ENCODE data around the gene THRB. TPM values are rescaled to one million over a fixed set of nuclear protein-coding genes. Genes with fewer than 3 reads are reported as not detected.
A peak's percentile ranks its signal among the peaks of the same experiment; 100 is the strongest.

THRB gene
- total and polyA plus RNA-seq, 9 of the 15 experiments (the other 6 are each of a cell fraction or from before 2014, with no cell fraction given) = 1.7 to 14.9 (median 6.9) TPM

DNA sequence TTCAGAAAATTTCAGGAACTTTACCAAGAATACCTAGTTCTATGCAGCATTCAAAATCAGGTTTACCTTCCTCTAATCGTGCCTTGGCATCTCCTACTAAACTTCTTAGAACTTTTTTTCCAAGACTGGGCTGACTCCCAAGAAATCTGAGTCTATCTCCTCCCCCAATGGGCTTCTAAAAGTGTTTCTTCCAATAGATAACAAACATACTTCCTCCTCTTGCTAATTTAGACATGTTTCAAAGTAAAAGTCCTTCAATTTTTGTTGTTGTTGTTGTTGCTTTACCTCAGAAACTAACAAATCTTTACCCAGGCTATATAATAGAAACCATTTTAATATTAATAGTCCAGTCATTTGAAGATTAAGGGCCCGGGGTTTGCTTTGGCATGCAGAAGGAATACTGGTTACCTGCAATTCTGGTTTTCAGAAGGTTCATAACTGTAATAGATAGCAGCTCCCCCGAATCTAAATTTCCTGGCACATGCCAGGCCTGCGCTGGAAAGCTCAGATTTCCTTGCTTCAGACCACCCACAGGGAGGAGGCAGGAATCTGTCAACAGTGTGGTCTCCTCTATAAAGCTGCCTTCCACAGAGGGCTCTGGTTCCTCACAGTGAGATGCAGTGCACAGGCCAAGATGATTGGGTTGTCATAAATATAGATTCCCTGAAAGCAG, 188.7 kb downstream of the THRB start (continued):
- TF ChIP-seq FOSL1 (tag; conservative IDR thresholded peaks at IDR 0.05) (0 out of 2 replicates have a peak, but pooled peaks have one; percentile 22), HDAC1 (IDR thresholded peaks at IDR 0.05) (peak in 1 of 2 experiments; percentile 92; a peak in 2 of 4 replicates), KLF6 (CRISPR knock-in tag; IDR thresholded peaks at IDR 0.05; ENCODE audit: borderline replicate concordance) (no peak), SMARCE1 (IDR thresholded peaks at IDR 0.05) (peak; percentile 63; the same call in 1 of the 2 replicates), EZH2 (IDR thresholded peaks at IDR 0.05; ENCODE audit: borderline replicate concordance, low read depth, low read length) (no peak), FOXK1 (CRISPR knock-in tag; IDR thresholded peaks at IDR 0.05; ENCODE audit: borderline replicate concordance) (no peak), SMAD4 (CRISPR knock-in tag; conservative IDR thresholded peaks at IDR 0.05) (0 out of 2 replicates have a peak, but pooled peaks have one; percentile 36), TOE1 (IDR thresholded peaks at IDR 0.05; ENCODE audit: borderline replicate concordance) (peak; percentile 58), TOE1 (CRISPR knock-in tag; IDR thresholded peaks at IDR 0.05; ENCODE audit: borderline replicate concordance, low read depth) (no peak), LEF1 (IDR thresholded peaks at IDR 0.05) (0 out of 2 replicates have a peak, but pooled peaks have one; percentile 56), NFIC (IDR thresholded peaks at IDR 0.05) (peak; percentile 93), MYNN (IDR thresholded peaks at IDR 0.05) (peak; percentile 100), MYNN (CRISPR knock-in tag; IDR thresholded peaks at IDR 0.05) (peak; percentile 83; the same call in 1 of the 2 replicates), TAL1 (IDR thresholded peaks at IDR 0.05) (peak; percentile 64)
- TF ChIP-seq, protein P1, sequence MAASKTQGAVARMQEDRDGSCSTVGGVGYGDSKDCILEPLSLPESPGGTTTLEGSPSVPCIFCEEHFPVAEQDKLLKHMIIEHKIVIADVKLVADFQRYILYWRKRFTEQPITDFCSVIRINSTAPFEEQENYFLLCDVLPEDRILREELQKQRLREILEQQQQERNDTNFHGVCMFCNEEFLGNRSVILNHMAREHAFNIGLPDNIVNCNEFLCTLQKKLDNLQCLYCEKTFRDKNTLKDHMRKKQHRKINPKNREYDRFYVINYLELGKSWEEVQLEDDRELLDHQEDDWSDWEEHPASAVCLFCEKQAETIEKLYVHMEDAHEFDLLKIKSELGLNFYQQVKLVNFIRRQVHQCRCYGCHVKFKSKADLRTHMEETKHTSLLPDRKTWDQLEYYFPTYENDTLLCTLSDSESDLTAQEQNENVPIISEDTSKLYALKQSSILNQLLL (CRISPR knock-in tag; IDR thresholded peaks at IDR 0.05; ENCODE audit: borderline replicate concordance) = no peak
- TF ChIP-seq, protein P2, sequence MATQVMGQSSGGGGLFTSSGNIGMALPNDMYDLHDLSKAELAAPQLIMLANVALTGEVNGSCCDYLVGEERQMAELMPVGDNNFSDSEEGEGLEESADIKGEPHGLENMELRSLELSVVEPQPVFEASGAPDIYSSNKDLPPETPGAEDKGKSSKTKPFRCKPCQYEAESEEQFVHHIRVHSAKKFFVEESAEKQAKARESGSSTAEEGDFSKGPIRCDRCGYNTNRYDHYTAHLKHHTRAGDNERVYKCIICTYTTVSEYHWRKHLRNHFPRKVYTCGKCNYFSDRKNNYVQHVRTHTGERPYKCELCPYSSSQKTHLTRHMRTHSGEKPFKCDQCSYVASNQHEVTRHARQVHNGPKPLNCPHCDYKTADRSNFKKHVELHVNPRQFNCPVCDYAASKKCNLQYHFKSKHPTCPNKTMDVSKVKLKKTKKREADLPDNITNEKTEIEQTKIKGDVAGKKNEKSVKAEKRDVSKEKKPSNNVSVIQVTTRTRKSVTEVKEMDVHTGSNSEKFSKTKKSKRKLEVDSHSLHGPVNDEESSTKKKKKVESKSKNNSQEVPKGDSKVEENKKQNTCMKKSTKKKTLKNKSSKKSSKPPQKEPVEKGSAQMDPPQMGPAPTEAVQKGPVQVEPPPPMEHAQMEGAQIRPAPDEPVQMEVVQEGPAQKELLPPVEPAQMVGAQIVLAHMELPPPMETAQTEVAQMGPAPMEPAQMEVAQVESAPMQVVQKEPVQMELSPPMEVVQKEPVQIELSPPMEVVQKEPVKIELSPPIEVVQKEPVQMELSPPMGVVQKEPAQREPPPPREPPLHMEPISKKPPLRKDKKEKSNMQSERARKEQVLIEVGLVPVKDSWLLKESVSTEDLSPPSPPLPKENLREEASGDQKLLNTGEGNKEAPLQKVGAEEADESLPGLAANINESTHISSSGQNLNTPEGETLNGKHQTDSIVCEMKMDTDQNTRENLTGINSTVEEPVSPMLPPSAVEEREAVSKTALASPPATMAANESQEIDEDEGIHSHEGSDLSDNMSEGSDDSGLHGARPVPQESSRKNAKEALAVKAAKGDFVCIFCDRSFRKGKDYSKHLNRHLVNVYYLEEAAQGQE (IDR thresholded peaks at IDR 0.05; ENCODE audit: borderline replicate concordance) = no peak
- TF ChIP-seq, protein P2 (CRISPR knock-in tag; IDR thresholded peaks at IDR 0.05; ENCODE audit: low read depth) = no peak
- TF ChIP-seq, protein P3, sequence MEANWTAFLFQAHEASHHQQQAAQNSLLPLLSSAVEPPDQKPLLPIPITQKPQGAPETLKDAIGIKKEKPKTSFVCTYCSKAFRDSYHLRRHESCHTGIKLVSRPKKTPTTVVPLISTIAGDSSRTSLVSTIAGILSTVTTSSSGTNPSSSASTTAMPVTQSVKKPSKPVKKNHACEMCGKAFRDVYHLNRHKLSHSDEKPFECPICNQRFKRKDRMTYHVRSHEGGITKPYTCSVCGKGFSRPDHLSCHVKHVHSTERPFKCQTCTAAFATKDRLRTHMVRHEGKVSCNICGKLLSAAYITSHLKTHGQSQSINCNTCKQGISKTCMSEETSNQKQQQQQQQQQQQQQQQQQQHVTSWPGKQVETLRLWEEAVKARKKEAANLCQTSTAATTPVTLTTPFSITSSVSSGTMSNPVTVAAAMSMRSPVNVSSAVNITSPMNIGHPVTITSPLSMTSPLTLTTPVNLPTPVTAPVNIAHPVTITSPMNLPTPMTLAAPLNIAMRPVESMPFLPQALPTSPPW (CRISPR knock-in tag; IDR thresholded peaks at IDR 0.05) = peak; percentile 38; the same call in 1 of the 2 replicates

Data from K562 (cell line).